Effector CD4-positive, alpha-beta T cell (primary cell): ENCODE results near the gene CHPF2.

Experiments used
- DNase-seq: peaks from one replicate; pipeline ENCODE4 v3.0.0-alpha.2; 2020
- total RNA-seq: gene quantifications from one replicate; lab custom pipeline; 2026; lab: John Stamatoyannopoulos, UW

Gene CHPF2
- total RNA-seq = 95.7 reads per million, percentile 82 among the genes with 10 or more reads in this experiment

GRCh38 chr7:151232091-151232916 lies at the start of gene CHPF2:
CHPF2 (plus strand) TSS chr7:151232483; CDS start chr7:151234012, 1,529 bp downstream.
- DNase-seq = peak; percentile 84

- no peak for DNase-seq
These were observed 46.3 kb upstream of the CHPF2 start for GRCh38 chr7:151185762-151186639.

DNA sequence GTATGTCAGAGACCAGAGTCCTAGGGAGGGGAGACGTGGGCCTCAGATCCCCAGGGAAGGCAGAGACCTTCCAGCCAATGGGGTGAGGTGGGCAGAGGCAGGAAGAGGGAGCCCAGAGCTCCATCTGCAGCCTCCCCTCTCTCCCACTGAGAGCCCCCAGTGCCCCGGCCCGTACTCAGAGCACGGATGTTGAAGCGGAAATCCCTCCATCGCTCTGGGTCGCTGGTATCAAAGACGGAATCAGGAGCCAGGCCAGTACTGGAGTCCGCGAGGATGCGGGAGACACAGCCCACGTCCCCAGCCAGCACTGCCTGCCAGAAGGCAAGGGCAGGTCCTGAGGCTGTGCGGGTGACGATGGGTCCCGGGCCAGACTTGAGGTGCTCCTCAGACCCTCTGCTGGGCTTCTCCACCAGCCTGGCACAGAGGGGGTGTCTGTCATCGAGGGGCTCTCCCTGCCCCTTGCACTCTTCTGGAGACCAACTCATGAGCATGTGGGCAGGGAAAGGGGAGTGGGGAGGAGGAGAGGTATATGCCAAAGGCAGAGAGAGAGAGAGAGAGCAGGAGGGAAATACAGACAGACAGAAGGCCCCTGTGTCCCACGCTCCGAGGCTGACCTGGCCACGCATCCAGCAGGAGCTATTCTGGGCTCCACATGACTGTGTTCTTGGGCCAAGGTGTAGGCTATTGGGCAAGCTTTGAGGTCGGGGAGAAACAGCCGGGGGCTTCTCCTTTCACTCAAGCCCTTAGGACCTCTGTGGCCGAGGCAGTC lies 45.5 kb upstream of the CHPF2 start, which contains the start of gene ASB10:
TSS of gene ASB10 (minus strand) at position 611 of the 769 bp plus-strand sequence. CDS start at position 491, 120 bp downstream.
- no peak for DNase-seq

- DNase-seq = no peak
These were observed 44.7 kb upstream of the CHPF2 start for GRCh38 chr7:151187409-151188251.

- DNase-seq = no peak
These were observed 44.1 kb upstream of the CHPF2 start for GRCh38 chr7:151188252-151188542.

DNA sequence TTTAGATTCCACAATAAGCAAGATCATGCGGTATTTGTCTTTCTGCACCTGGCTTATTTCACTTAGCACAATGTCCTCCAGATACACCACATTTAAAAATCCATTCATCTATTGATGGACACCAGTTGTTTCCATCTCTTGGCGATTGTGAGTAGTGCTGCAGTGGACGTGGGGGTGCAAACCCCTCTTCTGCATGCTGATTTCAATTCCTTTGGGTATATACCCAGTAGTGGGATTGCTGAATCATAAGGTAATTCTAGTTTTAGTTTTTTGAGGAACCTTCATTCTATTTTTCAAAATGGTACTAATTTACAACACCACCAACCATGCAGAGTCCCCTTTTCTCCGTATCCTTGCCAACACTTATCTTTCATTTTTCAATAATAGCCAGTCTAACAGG lies 43.2 kb upstream of the CHPF2 start:
- DNase-seq = no peak

GRCh38 chr7:151191544-151191943 lies 40.7 kb upstream of the CHPF2 start:
- DNase-seq = no peak

DNA sequence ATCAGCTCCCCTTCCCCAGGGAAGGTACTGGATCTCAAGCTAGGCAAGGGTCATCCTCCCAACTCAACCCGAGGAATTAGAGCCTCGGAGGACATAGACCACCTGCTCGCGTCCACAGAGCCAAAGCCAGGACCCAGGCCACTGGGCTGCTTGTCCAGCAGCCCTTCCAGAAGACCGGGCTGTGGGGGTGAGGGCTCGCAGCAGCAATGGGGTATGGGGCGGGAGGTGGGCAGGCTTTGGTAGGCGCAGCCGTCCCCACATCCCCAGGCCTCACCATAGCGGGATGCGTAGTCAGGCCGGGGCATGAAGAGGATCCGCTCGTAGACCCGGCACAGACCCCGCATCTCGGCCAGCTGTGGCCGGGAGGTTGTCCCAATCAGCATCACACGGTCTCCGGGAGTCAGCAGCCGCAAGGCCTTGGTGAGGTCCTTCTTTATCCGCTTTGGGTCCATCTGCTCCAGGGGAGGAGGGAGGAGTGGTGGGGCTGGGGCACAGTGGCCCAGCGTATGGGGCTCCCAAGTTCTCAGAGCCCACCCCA lies 40.2 kb upstream of the CHPF2 start:
- no peak for DNase-seq

DNA sequence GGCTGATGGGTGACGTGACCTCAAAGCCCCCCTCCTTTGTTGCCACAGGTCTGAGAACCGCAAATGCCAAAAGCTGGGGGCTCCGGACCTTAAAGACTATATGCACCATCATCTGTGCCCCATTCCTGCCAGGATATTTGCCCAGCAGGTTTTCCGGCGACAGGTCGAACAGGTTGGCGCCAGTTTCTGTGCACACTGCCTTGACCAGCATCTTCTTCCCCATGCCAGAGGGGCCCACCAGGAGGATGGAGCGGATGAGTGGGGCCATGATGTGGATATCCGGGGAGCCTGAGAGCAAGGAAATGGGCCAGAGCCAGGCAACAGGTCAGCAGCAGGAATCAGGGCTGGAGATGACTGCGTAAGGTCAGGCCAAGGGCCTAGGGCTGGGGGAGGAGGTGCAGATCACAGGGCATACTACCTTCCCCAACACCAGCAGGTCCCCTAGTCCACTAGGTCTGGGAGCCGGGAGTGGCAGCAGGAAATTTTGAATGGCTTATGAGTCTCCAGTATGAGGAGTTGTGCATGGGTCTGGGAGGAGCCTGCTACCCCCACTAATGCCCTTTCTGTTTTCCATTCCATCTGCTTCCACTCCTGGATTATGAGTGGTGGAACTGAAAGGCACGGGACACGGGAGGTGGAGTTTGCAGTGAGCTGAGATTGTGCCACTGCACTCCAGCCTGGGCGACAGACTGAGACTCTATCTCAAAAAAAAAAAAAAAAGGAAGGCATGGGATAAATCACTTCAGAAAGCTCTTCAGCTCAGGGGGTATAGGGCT lies 38.9 kb upstream of the CHPF2 start:
- no peak for DNase-seq

DNA sequence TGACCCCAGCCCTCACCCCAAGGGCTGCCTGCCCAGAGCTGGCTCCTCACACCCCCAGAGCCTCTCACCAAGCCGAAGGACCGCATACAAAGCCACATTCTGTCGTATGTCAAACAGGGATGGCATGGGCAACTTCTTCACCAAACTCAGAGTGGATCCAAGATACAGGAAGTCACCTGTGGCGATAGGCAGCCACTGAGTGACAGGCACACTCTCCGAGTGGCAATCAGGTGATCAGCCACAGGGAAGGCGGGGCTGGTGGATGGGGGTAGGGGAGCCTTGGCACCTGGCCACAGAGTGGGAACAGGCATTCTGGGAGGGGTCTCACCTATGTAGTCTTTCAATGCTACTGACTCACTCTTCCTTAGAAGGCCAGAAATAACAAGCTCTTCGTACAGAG lies 38.1 kb upstream of the CHPF2 start:
- DNase-seq = no peak

- no peak for DNase-seq
These were observed 36.5 kb upstream of the CHPF2 start for GRCh38 chr7:151195616-151196450.

- DNase-seq = no peak
These were observed 34.4 kb upstream of the CHPF2 start for GRCh38 chr7:151197932-151198331.

- no peak for DNase-seq
These were observed 33.1 kb upstream of the CHPF2 start for GRCh38 chr7:151198945-151199848.

- no peak for DNase-seq
These were observed 30.9 kb upstream of the CHPF2 start for GRCh38 chr7:151201344-151201743.

GRCh38 chr7:151201751-151202150 lies 30.5 kb upstream of the CHPF2 start:
- DNase-seq = no peak

- no peak for DNase-seq
These were observed 29.4 kb upstream of the CHPF2 start for GRCh38 chr7:151202836-151203235.

DNA sequence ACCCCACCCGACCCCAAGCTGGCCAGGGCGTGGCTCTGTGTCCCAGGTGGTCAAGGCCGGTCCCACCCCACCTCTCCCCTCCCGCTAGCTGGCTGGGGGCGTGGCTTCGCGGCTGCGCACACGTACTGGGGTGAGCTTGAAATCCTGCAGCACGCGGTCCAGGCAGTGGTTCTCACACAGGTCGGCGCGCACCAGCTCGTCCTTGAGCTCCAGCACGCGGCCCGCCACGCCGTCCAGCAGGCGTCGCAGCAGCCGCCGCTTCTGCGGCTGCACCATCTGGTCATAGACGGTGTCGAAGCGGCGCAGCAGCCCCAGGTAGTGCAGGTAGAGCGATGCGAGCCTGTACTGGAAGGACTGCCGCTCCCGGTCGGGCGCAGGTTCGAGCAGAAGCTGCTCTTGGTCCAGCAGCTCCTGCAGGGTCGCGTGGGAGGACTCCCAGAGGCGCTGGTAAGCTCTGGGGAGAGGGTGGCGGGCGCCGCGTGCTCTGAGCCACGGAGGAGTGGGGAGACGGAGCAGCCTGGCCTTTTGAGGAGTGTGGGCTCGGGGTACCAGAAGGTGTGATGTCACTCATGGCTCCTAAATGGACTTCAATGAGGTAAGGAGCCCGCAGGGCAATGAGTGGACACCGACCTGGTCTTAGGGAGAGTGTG lies 27.8 kb upstream of the CHPF2 start:
- DNase-seq = no peak

- no peak for DNase-seq
These were observed 26.6 kb upstream of the CHPF2 start for GRCh38 chr7:151205730-151206129.
